Gastroesophageal sphincter (tissue), 3 donors: Measurements from ENCODE around the gene CAPN2.
A peak's percentile ranks its signal among the peaks of the same experiment; 100 is the strongest.

Source experiments
- CTCF ChIP-seq, 4 experiments: fragments of 200-600 bp in 2 of 4; fragments of 450-650 bp in 2 of 4; sonication (generic) in 1 of 4; IDR thresholded peaks; one replicate each; pipeline ENCODE4 v1.5.1; 2017 to 2019; ENCODE audit warnings: antibody characterized with exemption in 4 of 4, mild to moderate bottlenecking in 2 of 4, moderate library complexity in 2 of 4
- EP300 ChIP-seq: sonication (generic); formaldehyde crosslinking; IDR thresholded peaks from one replicate; pipeline ENCODE4 v1.6.1; 2017; ENCODE audit warnings: antibody characterized with exemption, mild to moderate bottlenecking
- POLR2A ChIP-seq, 2 donors: fragments of 450-650 bp; IDR thresholded peaks; one replicate each; pipeline ENCODE4 v1.6.1; 2017; ENCODE audit warnings: antibody characterized with exemption in 2 of 2, mild to moderate bottlenecking in 2 of 2, moderate library complexity in 1 of 2
- POLR2AphosphoS5 ChIP-seq: sonication (generic); formaldehyde crosslinking; IDR thresholded peaks from one replicate; pipeline ENCODE4 v1.6.1; 2017; ENCODE audit warnings: antibody characterized with exemption

- TF ChIP-seq CTCF (IDR thresholded peaks at IDR 0.05) (peak; percentile 74 to 97 (median 91)), POLR2A (IDR thresholded peaks at IDR 0.05) (peak; percentile 93 to 95), EP300 (no peak), POLR2AphosphoS5 (peak; percentile 76)
Observed at GRCh38 chr1:223712194-223712849, at the start of gene CAPN2.
